HG03378 (cell line): Measurements from ENCODE around the gene IBA57.
A peak's percentile ranks its signal among the peaks of the same experiment; 100 is the strongest.

Experiments used
- ATAC-seq: cut with Tn5 transposase; IDR thresholded peaks from one replicate; pipeline ENCODE4 v1.9.1; 2021; ENCODE audit warnings: mild to moderate bottlenecking, moderate library complexity; ENCODE audit not compliant: unreplicated experiment

The IBA57 gene

DNA sequence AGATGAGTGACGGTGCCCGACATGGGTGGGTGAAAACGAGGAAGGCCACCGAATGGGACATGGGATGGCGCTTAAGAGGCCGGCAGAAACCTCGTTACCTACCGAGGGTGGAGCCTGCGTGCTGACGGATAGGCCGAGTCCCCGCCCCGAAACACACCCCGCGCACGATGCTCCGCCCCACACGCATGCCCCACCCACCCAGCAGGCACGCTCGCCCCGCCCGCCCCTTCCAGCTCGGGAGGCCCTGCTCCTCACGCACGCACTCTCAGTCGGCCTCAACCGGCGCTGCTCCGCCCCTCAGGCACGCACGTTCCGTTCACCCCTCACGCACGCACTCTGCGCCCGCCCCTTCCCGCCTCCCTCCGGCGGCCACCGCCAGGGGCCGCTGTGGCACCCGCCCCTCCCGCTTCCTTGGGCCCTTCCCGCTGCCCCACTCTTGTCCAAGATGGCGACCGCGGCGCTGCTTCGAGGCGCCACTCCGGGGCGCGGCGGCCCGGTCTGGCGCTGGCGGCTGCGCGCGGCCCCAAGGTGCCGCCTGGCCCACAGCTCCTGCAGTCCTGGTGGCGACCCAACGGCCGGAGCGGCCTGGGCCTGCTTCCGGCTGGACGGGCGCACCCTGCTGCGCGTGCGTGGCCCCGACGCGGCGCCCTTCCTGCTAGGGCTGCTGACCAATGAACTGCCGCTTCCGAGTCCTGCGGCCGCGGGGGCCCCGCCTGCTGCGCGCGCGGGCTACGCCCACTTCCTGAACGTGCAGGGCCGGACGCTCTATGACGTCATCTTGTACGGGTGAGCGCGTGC lies at the start of gene IBA57:
TSS of gene IBA57 (plus strand) at position 433 of the 798 bp plus-strand sequence. CDS start at position 446, 13 bp downstream.
- ATAC-seq: peak; percentile 76

GRCh38 chr1:228117335-228117734 lies 48.3 kb upstream of the IBA57 start:
- no peak for ATAC-seq

DNA sequence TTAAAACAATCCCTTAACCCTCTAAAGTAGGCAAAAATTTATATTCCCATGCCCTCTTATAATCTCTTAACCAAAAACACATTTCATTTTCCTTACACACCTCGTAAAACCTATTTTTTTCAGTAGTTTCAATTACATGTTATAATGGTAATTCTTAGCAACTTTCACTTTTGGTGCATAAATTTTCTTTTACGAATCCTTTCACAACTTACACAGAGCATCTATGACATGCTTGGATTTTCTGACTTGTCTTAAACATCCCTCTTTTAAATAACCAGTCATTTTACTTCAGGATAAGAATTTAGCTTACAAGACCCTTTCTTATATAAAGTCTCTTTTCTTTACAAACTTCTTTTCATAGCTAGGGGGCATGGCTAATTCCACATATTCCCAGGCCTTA lies 47.6 kb upstream of the IBA57 start:
- no peak for ATAC-seq

- ATAC-seq: no peak
Measured at GRCh38 chr1:228120351-228120750, 45.3 kb upstream of the IBA57 start.

GRCh38 chr1:228120857-228121489 lies 44.6 kb upstream of the IBA57 start:
- ATAC-seq: no peak

- ATAC-seq: no peak
Measured at GRCh38 chr1:228122921-228123441, 42.6 kb upstream of the IBA57 start.

DNA sequence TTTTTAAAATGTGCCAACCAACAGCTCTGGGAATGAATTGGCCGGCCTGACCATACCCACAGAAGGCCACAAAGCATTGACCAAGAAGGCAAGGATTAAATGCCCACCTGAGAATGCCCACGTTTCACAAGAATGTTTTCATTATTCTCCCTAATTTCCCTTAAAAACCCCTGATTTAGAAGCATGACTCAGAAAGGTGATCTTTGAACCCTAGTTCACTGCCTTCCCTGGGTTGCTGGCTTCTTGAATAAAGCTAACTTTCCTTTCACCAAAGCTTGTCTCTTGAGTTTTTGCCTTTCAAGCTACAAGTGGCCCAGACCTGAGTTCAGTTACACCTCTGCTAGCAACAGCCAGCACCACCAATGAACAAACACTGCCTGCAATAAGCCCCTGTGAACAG lies 42.1 kb upstream of the IBA57 start:
- ATAC-seq: no peak

DNA sequence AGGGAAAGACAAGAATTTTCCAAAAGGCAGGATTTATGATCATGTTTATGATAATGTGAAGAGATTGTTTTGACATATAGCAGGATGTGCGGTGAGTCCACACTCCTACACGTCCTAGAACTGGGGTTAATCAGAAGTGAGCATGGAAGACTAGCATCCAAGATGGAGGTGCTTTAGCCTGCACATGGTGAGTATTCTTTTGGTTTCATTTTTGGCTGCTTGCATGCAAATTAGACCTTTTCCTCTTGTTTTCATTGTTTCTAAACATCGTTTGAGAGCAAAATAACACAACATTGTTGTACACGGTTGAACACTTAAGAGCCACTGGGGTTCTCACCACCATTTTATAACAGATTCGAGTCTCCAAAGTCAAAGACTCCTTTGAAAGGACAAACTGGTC lies 40.4 kb upstream of the IBA57 start:
- no peak for ATAC-seq

DNA sequence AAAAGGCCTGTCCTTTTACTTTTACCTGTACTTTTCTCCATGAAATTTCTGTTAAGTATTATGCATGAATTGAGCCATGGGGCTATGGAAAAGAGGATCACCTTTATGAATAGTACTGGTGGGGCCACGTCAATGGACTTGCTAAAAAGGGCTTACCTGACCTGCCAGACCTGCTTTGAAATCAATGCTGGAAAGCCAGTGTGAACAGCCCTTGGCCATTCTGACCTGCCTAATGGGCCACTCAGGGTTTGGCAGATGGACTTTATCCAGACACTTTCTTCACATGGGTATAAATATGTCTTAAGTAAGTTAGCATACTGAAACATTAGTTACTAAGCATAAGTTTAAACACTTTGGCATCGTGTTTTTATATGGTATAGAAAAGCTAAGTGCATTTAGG lies 33.8 kb upstream of the IBA57 start:
- ATAC-seq: no peak

DNA sequence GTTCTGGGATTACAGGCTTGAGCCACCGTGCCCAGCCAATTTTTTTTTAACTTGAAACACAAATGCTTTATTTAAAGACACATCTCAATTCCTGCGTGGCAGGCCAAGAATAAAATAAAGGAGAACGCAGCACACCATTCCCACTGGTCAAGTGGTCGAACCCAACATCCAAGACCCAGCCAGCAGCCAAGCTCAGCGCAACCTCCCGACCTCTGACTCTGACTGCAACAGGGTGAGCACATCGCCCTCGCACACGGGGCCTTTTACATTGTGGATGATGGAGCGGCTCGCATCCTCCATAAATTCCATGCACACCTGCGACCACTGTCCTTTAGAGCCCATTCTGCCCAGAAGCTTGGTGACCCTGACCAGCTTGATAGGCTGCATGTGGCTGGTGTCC lies 31.0 kb upstream of the IBA57 start:
- ATAC-seq: no peak

DNA sequence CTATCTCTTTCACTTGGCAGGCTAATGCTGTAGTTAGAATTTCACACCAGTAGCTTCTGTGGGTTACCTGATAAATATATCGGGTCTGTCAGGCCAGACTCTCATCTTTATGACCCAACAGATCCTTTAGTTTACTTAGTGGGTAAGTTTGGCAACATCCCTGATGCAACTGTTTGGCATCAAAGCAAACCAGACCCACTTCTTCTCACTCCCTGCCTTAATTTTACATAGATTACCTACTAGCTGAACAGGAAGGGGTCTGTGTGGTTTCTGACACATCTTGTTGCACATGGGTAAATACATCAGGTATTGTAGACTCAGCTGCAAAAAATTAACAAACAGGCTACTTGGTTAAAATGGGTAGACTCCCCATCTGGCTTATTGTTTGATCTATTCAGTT lies 28.7 kb upstream of the IBA57 start:
- ATAC-seq: no peak

DNA sequence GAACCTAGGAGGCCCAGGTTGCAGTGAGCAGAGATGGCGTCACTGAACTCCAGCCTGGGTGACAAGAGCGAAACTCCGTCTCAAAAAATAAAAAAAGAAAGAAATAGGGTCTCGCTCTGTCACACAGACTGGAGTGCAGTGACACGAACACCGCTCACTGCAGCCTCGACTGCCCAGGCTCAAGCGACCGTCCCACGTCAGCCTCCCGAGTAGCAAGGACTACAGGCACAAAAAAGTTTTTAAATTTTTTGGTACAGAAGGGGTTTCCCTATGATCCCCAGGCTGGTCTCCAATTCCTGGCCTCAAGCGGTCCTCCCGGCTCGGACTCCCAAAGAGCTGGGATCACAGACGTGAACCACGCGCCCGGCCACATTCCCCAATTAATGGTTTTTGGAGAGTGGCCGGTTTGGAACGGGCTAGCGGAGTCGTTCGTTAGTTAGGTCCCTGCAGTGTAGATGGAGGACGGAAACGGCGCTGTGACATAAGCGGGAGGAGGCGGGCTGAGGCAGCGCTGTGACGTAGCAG lies 26.1 kb upstream of the IBA57 start:
- ATAC-seq: no peak

DNA sequence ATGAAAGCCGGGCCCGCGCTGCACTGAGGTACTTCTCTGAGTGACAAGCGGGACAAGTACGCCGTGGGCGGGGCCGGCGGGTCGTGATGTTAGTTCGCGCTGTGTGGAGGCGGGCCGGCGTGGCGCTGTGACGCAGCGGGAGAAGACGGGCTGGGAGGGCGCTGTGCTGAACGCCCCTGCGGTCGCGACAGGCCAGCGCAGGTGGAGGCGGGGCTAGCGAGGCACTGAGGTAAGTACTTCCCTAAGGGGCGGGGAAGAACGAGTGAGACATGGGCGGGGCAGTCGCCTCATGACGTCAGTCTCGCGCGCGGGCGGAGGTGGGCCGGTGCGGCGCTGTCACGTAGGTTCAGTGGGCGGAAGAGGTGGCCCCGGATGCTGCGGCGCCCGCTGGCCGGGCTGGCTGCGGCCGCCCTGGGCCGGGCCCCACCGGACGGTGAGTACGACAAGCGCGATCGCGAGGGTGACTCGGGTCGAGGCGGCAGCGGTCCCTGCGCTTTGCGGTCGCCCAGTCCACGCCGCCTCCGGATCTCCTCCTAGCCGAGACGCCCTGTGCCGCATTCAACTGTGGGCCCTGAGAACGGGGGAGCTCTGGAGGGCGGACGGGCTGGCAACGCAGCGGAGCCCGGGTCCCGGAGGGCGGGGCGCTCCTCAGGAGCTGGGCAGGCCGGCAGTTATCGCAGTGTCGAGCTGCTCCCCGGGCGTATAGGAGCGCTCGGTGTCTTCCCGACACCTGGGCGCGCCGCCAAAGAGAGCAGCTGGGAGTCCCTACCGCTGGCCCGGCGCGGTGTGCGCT lies 25.5 kb upstream of the IBA57 start, which contains the start of gene GUK1:
TSS of gene GUK1 (plus strand) at position 349 of the 793 bp plus-strand sequence. CDS start at position 373, 24 bp downstream.
- peak; percentile 86 for ATAC-seq

DNA sequence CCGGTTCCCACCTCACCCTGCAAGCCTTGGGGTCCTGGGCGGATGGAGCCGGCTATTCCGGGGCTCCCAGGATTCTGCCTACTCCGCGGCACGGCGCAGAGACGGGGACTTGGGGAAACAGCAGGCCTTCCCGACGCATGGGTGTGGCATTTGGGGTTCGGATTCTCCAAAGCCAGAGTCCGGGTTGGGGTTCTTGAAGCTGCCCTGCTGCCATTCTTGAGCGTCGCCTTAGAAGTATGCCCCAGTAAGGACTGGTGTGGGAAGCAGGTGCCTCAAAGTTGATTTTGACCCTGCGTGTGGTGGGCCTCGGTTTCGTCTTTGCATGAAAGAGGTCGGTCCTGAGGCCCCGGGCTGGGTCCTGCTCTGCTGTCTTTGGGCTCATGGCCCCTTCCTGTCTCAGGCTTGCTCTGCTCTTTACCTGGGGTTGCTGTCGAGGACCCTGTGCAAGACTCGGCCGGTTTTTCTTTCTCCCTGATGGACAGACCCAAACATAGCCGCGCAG lies 24.8 kb upstream of the IBA57 start:
- ATAC-seq: no peak

DNA sequence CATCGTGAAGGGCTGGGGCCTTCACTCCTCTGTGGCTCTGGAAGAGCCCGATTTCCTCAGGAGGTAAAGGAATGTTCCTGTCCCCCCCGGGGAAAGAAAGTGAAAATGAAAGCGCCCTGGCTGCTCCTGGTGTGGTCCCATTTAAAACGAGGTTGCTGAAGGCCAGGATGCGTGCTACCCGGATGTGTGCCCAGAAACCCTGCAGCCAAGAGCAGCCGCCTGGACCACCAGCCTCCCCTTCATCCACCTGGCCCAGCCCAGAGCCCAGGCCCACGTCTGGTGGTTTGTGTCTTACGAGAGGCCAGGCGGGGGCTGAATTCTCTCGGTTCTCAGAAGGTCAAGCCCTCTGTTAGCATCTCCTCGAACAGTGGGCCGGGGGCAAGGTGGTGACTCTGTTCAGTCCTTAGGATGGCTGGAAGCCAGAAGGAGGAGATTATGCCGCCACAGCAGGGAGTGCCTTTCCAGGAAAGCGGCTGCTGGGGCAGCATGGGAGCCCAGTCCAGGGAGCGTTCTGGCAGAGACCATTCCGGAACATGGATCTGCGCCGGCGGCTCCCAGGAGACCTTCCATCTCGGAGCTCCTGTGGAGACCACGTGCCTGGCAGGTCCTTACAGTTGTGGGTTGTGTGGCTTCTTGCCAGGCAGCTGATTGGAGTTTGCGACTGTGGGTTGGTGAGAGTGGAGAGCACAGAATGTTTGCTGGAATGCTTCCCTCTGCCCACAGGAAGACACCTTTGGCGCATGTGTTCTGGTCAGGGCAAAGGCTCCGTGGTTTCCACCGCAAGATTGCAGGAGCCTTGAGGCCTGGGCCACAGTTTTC lies 24.2 kb upstream of the IBA57 start:
- no peak for ATAC-seq

DNA sequence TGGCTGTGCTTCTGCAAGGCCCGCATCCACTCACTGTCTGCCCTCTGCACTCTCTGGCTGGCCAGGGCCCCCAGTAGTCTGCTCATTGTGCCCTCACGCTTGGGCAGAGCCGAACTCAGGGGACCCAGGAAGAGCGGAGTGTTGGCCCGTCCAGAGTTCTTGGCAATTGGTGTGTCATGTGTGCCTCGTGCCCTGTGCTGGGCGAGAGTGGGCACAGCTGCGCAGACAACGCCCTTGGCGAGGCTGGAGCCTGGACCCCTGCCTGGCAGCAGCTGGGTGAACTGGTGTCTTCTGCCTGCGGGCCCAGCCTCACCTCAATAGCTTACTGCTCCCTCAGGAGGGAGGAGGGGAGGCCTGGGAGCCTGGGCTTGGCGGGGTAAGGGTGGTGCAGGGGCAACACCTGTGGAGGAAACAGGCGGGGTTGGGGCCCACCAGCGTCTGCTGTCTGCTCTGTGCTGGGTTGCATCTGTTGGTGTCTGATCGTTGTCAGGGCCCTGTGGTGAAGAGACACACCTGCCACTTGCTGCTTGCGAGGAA lies 23.4 kb upstream of the IBA57 start:
- ATAC-seq: no peak

DNA sequence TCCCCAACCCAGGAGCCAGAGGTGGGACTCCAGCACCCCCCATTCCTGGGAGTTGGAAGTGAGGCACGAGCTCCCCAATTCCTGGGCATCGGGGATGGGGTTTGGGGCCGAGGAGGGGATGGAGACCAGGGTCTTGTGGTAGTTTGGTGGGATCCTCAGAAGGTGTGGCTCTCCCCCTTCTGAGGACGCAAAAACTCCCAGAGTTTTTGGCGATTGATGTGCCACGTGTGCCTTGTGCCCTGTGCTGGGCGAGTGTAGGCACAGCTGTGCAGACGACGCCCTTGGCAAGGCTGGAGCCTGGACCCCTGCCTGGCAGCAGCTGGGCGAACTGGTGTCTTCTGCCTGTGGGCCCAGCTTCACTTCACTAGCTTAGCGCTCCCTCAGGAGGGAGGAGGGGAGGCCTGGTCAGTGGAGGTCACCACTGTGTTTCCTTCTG lies 22.9 kb upstream of the IBA57 start:
- no peak for ATAC-seq

GRCh38 chr1:228143480-228144192 lies 22.0 kb upstream of the IBA57 start:
- ATAC-seq: no peak
